Measurements from ENCODE around the gene HNRNPA3.
"Not testable (repeated sequence)": the region's sequence is repeated elsewhere in the genome, so short reads cannot be mapped to it uniquely, and the experiment has no call there.

Gene HNRNPA3

GRCh38 chr2:177243476-177243875 lies 30.9 kb downstream of the HNRNPA3 start:
- no peak overlapping the region for H3K4me3 ChIP-seq (ENCODE audit: low read depth, low read length)
- no peak for DNase-seq (ENCODE audit: low read depth)
- TF ChIP-seq CTCF (IDR thresholded peaks at IDR 0.05; ENCODE audit: low read depth, low read length, missing control alignments) = no peak

GRCh38 chr2:177244244-177244771 lies 31.7 kb downstream of the HNRNPA3 start:
- no peak overlapping the region for H3K4me3 ChIP-seq (ENCODE audit: low read depth, low read length)
- DNase-seq (ENCODE audit: low read depth) = no peak
- no peak for TF ChIP-seq CTCF (IDR thresholded peaks at IDR 0.05; ENCODE audit: low read depth, low read length, missing control alignments)

DNA sequence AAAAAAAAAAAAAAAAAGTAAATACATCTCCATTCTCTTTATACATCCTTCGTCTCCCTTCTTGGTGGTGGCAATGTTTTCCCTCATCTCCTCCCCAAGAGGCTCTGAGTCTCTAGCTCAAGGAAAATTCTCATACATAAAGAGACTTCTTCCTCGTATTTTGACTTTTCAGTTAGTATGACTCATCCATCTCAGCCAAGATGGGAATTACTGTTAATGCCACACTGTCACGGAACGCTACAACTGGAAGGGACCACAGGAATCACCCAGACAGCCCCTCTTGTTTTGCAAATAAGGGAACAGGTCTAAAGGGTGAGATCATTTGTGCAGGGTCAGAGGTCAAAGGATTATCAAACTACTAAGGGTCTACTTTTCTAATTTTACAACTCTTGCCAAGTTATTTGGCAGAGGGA lies 32.4 kb downstream of the HNRNPA3 start:
- H3K4me3 ChIP-seq (ENCODE audit: low read depth, low read length) = no peak overlapping the region
- DNase-seq (ENCODE audit: low read depth) = no peak
- TF ChIP-seq CTCF (IDR thresholded peaks at IDR 0.05; ENCODE audit: low read depth, low read length, missing control alignments) = no peak

DNA sequence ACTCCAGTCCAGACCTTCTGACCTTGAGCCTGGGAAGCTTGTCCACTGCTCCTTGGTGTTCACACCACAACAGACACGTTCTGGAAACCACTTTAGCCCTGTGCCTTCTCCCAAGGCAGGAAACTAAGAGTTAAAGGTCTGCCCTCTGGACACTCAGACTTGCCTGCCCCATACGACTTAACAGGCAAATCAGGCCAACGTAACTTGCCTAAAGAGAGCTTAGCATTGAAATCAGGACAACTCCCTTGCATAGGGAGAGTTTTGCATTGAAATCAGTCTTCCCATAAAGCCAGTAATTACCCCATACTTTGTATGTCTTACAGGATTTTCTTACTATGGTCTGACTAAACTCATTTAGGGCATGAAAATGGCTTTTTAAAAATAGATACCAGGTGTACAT lies 33.4 kb downstream of the HNRNPA3 start:
- H3K4me3 ChIP-seq (ENCODE audit: low read depth, low read length) = no peak overlapping the region
- no peak for TF ChIP-seq CTCF (IDR thresholded peaks at IDR 0.05; ENCODE audit: low read depth, low read length, missing control alignments)
- no peak for DNase-seq (ENCODE audit: low read depth)

DNA sequence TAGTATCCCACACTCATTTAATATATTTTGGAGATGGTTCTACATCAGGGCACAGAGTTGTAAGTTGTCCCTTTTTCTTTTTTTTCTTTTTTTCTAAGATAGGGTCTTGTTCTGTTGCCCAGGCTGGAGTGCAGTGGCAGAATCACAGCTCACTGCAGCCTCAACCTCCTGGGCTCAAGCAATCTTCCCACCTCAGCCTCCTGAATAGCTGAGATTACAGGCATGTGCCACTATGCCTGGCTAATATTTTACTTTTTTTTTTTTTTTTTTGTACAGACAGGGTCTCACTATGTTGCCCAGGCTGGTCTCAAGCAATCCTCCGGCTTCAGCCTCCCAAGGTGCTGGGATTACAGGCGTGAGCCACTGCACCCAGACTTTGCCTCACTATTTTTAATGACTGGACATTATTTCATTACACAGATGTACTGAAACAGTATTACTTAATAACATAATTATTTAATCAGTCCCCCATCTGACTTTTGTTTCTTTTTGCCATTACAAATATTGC lies 34.0 kb downstream of the HNRNPA3 start:
- not testable (repeated sequence) for H3K4me3 ChIP-seq (ENCODE audit: low read depth, low read length); DNase-seq (ENCODE audit: low read depth)

GRCh38 chr2:177247693-177248262 lies 35.2 kb downstream of the HNRNPA3 start:
- DNase-seq (ENCODE audit: low read depth) = no peak
- no peak for TF ChIP-seq CTCF (IDR thresholded peaks at IDR 0.05; ENCODE audit: low read depth, low read length, missing control alignments)

GRCh38 chr2:177249038-177249437 lies 36.4 kb downstream of the HNRNPA3 start:
- TF ChIP-seq CTCF (IDR thresholded peaks at IDR 0.05; ENCODE audit: low read depth, low read length, missing control alignments) = no peak
- no peak for DNase-seq (ENCODE audit: low read depth)
- no peak overlapping the region for H3K4me3 ChIP-seq (ENCODE audit: low read depth, low read length)

More at GRCh38 chr2:177247693-177248262, 35.2 kb downstream of the HNRNPA3 start:
- no peak overlapping the region for H3K4me3 ChIP-seq (ENCODE audit: low read depth, low read length)

Measured in GM12864 (cell line).